NCI-H2171 (cell line): ENCODE data around the gene SUGT1.
"Not testable (repeated sequence)": the region's sequence is repeated elsewhere in the genome, so short reads cannot be mapped to it uniquely, and the experiment has no call there.

Source experiments
- DNase-seq: peaks from one replicate; lab custom pipeline; 2025; lab: John Stamatoyannopoulos, UW

The SUGT1 gene

GRCh38 chr13:52669677-52670076 lies 17.0 kb downstream of the SUGT1 start:
- no peak for DNase-seq

GRCh38 chr13:52670726-52671125 lies 18.1 kb downstream of the SUGT1 start:
- no peak for DNase-seq

- DNase-seq: no peak
Observed at GRCh38 chr13:52673465-52673864, 20.8 kb downstream of the SUGT1 start.

GRCh38 chr13:52677823-52678222 lies 25.2 kb downstream of the SUGT1 start:
- no peak for DNase-seq

GRCh38 chr13:52685806-52686205 lies 33.2 kb downstream of the SUGT1 start:
- DNase-seq: not testable (repeated sequence)

- no peak for DNase-seq
Observed at GRCh38 chr13:52686376-52686775, 33.7 kb downstream of the SUGT1 start.

GRCh38 chr13:52695856-52696255 lies 43.2 kb downstream of the SUGT1 start:
- DNase-seq: no peak

GRCh38 chr13:52696566-52696965 lies 43.9 kb downstream of the SUGT1 start:
- DNase-seq: no peak

- no peak for DNase-seq
Observed at GRCh38 chr13:52701728-52702465, 49.3 kb downstream of the SUGT1 start.

- DNase-seq: no peak
Observed at GRCh38 chr13:52703482-52703881, 50.8 kb downstream of the SUGT1 start.

GRCh38 chr13:52706081-52706480 lies 53.4 kb downstream of the SUGT1 start:
- no peak for DNase-seq

GRCh38 chr13:52707375-52707774 lies 54.7 kb downstream of the SUGT1 start:
- no peak for DNase-seq

- DNase-seq: not testable (repeated sequence)
Observed at GRCh38 chr13:52708266-52708665, 55.6 kb downstream of the SUGT1 start.

- no peak for DNase-seq
Observed at GRCh38 chr13:52711286-52711685, 58.6 kb downstream of the SUGT1 start.

- no peak for DNase-seq
Observed at GRCh38 chr13:52712385-52712784, 59.7 kb downstream of the SUGT1 start.

GRCh38 chr13:52713894-52714293 lies 61.3 kb downstream of the SUGT1 start:
- DNase-seq: no peak

- DNase-seq: not testable (repeated sequence)
Observed at GRCh38 chr13:52720904-52721303, 68.3 kb downstream of the SUGT1 start.

GRCh38 chr13:52721356-52721755 lies 68.7 kb downstream of the SUGT1 start:
- not testable (repeated sequence) for DNase-seq

GRCh38 chr13:52723181-52723580 lies 70.5 kb downstream of the SUGT1 start:
- no peak for DNase-seq

GRCh38 chr13:52725302-52725701 lies 72.7 kb downstream of the SUGT1 start:
- DNase-seq: no peak

GRCh38 chr13:52726258-52726657 lies 73.6 kb downstream of the SUGT1 start:
- DNase-seq: no peak

- DNase-seq: no peak
Observed at GRCh38 chr13:52734075-52734623, 81.5 kb downstream of the SUGT1 start.

- no peak for DNase-seq
Observed at GRCh38 chr13:52736891-52737290, 84.3 kb downstream of the SUGT1 start.

- DNase-seq: no peak
Observed at GRCh38 chr13:52737451-52737850, 84.8 kb downstream of the SUGT1 start.
